ENCODE measurements around the gene POLR1B.
"Not testable (repeated sequence)": the region's sequence is repeated elsewhere in the genome, so short reads cannot be mapped to it uniquely, and the experiment has no call there.

Gene POLR1B

GRCh38 chr2:112604952-112605351 lies 62.7 kb downstream of the POLR1B start:
- DNase-seq, result no peak

- DNase-seq, result no peak
Measured at GRCh38 chr2:112605926-112606325, 63.7 kb downstream of the POLR1B start.

GRCh38 chr2:112606547-112606946 lies 64.3 kb downstream of the POLR1B start:
- DNase-seq, result no peak

GRCh38 chr2:112607680-112608438 lies 65.6 kb downstream of the POLR1B start:
- DNase-seq, result no peak

- DNase-seq, result not testable (repeated sequence)
Measured at GRCh38 chr2:112609320-112609719, 67.1 kb downstream of the POLR1B start.

- not testable (repeated sequence) for DNase-seq
Measured at GRCh38 chr2:112612283-112612682, 70.0 kb downstream of the POLR1B start.

- no peak for DNase-seq
Measured at GRCh38 chr2:112614201-112614840, 72.1 kb downstream of the POLR1B start.

- DNase-seq, result no peak
Measured at GRCh38 chr2:112615051-112615450, 72.8 kb downstream of the POLR1B start.

GRCh38 chr2:112615798-112616197 lies 73.5 kb downstream of the POLR1B start:
- not testable (repeated sequence) for DNase-seq

- DNase-seq, result no peak
Measured at GRCh38 chr2:112618383-112618782, 76.1 kb downstream of the POLR1B start.

GRCh38 chr2:112621790-112622527 lies 79.7 kb downstream of the POLR1B start:
- no peak for DNase-seq

GRCh38 chr2:112622528-112622849 lies 80.2 kb downstream of the POLR1B start:
- no peak for DNase-seq

GRCh38 chr2:112623913-112624777 lies 81.9 kb downstream of the POLR1B start:
- DNase-seq, result no peak

GRCh38 chr2:112625474-112626114 lies 83.3 kb downstream of the POLR1B start:
- DNase-seq, result no peak

GRCh38 chr2:112626604-112627059 lies 84.4 kb downstream of the POLR1B start:
- peak; percentile 69 for DNase-seq
